Left cardiac atrium (tissue), 4 donors: ENCODE results near the gene SMG9. TPM values are rescaled to one million over a fixed set of nuclear protein-coding genes. Genes with fewer than 3 reads are reported as not detected.
"Not testable (repeated sequence)": the region's sequence is repeated elsewhere in the genome, so short reads cannot be mapped to it uniquely, and the experiment has no call there.

Experiments
- ATAC-seq, 2 donors: fragments of 200-7000 bp; cut with Tn5 transposase; one replicate each; pipeline ENCODE4 v1.9.1; 2020; ENCODE audit warnings: mild to moderate bottlenecking in 2 of 2, moderate library complexity in 2 of 2
- DNase-seq: peaks from one replicate; pipeline ENCODE4 v3.0.0-alpha.2; 2020
- intact Hi-C, 2 donors: fragments of 100-400 bp; cut with DNase I; formaldehyde crosslinking; loops; one replicate each; pipeline versions ENCODE4 v1.14.1 to v1.15.1; 2022 to 2023
- total RNA-seq, 2 donors: library from RNA; stranded (reverse); fragmentation: NEBNext Ultra II Directional; extraction: Animal tissue kit (Norgen Biotek cat#: 25700); gene quantifications; one replicate each; pipeline ENCODE4 v1.2.1, GENCODE V29; 2021
- donor health status: DM: no; HTN: yes; CAD: no.
- donor health status: DM: no; HTN: yes; CAD: no; lungs with severe emphysema.
- donor health status: DM: yes; HTN: yes; CAD: no.
- donor health status: Dilated cardiomyopathy.

Gene SMG9
- total RNA-seq, 2 donors from 2014 or later = 19.4 to 22.1 TPM

- intact Hi-C loops = loop anchor here (5.0 to 10.0 kb wide), 2 partner anchors 35 to 247 kb away; partner anchors contain the start of gene ZNF575 (in 1 of the 2)
Observed at GRCh38 chr19:43782311-43782660, 27.5 kb upstream of the SMG9 start.

DNA sequence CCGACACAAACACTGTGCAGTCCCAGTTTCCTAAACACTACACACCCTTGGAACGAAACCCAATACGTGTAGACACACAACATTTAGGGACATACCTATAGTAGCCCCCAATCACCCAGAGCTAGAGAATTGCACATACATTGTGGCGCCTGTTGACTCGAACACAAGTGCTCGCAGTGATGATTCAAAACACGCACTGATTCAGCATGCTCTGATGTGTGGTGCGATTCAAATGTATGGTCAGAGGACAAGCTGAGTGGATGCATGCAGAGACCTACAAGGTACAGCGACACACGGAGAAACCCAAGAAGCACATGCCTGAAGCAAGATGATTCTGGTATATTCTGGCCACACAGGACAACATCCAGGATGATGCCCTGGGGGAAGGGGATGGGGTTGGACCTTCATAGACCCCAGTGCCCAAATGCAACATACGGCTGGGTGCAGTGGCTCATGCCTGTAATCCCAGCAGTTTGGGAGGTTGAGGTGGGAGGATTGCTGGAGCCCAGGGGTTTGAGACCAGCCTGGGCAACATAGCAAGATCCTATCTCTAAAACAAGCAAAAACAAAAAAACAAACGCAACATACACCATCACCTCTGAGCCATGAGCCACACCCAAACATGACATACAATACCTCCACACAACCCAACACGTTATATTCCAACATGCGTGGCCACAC lies 27.0 kb upstream of the SMG9 start:
- DNase-seq (no peak), ATAC-seq (no peak)
- intact Hi-C loops = loop anchor here (5.0 to 10.0 kb wide), 2 partner anchors 34 to 247 kb away; partner anchors contain the start of gene ZNF575 (in 1 of the 2)

More at GRCh38 chr19:43782311-43782660, 27.5 kb upstream of the SMG9 start:
- ATAC-seq = no peak
- DNase-seq = no peak

GRCh38 chr19:43780706-43781525 lies 26.2 kb upstream of the SMG9 start, which contains the start of gene KCNN4:
KCNN4 (minus strand) TSS chr19:43780973; CDS start chr19:43780861, 112 bp downstream.
- intact Hi-C loops = loop anchor here (5.0 to 10.0 kb wide), 2 partner anchors 34 to 246 kb away; partner anchors contain the start of gene ZNF575 (in 1 of the 2)
- ATAC-seq = no peak
- no peak for DNase-seq

DNA sequence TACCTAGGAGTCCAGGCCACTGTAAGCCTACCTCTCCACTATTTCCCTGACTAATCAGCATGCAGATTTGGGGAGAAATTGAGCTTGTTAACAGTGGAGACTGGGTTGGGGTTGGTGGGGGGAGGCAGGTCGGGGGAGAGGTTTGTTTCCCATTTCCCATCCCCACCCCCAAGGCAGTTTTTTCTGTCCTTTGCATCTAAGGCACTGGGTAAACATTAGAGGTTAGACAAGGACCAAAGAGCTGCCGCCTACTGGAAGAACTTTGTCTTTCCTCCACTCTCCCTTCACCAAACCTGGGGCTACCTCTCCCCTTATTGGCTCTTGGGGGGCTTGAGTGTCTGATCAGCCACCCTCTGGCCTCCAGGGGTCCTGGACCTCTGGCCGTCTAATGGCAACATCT lies 25.1 kb upstream of the SMG9 start:
- ATAC-seq (no peak), DNase-seq (no peak)
- intact Hi-C loops = loop anchor here (5.0 to 10.0 kb wide), 2 partner anchors 33 to 245 kb away; partner anchors contain the start of gene ZNF575 (in 1 of the 2)

DNA sequence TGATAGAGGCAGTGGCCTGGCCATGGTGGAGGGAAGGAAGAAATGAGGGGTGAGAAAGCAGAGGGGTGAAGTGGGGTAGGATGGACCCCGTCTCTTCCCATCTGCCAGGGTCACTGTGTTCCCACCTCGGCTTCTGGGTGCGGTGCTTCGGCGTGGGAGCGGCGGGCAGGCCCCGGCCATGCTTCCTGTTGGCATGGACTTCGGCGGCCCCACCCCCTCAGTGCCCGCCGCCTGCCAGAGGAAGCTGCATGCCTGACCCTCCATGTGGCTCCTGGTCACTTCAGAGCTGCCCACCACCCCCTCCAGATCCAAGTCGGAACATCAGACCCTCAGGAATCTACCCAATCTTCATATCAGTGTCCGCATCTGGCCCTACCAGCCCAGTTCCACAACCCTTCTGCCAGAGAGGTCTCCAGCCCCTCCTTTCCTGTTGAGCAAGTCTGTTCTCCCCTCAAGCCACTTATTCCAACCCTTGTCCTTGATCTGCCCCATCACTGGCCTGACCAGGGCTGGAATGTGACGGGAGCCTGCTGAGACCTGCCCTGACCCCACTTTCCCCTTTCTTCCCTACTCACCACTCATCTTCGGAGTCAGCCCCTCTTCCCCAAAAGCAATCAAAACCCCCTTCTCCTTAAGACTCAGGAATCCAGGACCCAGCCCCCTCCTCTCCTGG lies 24.5 kb upstream of the SMG9 start:
- no peak for ATAC-seq
- no peak for DNase-seq
- intact Hi-C loops = no loop called here

DNA sequence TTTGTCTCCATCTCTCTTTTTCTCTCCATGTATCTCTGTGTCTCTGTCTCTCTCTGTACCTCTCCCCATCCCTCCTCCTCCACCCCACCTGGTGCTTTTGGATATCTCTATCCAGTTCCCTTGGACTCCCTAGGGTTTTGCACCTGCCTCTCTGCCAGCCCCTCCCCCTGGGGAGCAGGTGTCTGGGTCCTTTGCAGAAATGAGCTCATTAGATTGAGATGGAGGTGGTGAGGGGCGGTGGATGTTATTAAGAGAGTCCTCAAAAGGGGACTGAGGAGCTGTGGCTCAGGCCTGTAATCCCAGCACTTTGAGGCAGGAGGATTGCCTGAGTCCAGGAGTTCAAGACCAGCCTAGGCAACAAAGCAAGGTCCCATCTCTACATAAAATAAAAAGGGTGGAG lies 23.9 kb upstream of the SMG9 start:
- ATAC-seq (no peak), DNase-seq (no peak)
- intact Hi-C loops = no loop called here

DNA sequence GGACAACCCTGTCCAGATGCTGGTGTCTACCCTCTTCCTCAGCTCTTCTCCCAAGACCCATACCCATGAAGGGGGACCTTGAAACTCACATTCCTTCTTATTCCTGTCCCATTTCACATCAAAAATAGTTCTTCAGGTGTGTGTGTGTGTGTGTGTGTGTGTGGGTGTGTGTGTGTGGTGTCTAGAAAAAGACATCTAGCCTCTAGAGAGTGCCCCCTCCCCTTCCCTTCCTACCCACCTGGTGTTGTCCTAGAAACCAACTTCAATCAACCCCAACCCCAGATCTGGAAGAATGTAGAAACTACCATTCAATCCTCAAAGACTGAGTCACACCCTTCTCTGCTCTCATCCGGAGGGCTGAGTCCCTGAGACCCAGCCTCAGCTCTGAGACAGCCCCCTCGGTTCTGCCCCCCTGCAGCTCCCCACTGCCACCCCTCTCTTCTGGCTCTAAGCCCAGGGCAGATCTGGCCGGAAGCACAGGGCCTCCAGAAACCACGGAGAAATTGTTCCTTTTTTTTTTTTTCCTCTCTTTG lies 22.5 kb upstream of the SMG9 start:
- intact Hi-C loops = no loop called here
- DNase-seq = no peak

GRCh38 chr19:43776286-43776685 lies 21.5 kb upstream of the SMG9 start:
- DNase-seq (no peak), ATAC-seq (no peak)
- intact Hi-C loops = no loop called here

More for the DNA sequence above, 22.5 kb upstream of the SMG9 start:
- peak in 1 of 2 donors; percentile 31 for ATAC-seq

GRCh38 chr19:43775299-43775890 lies 20.6 kb upstream of the SMG9 start:
- no peak for ATAC-seq
- DNase-seq = no peak
- intact Hi-C loops = no loop called here

DNA sequence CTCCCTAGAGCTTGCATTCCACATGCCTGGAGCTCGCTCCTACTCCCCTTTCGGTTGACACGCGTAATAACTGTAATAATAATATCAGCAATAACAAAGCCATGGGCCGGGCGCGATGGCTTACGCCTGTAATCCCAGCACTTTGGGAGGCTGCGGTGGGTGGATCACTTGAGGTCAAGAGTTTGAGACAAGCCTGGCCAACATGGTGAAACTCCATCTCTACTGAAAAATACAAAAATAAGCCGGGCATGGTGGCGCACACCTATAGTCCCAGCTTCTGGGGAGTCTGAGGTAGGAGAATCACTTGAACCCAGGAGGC lies 20.1 kb upstream of the SMG9 start:
- ATAC-seq = peak; percentile 5 to 9

GRCh38 chr19:43774103-43774939 lies 19.6 kb upstream of the SMG9 start:
- ATAC-seq = peak; percentile 87 to 89
- DNase-seq = peak; percentile 76
- intact Hi-C loops = no loop called here

More for the DNA sequence above, 20.1 kb upstream of the SMG9 start:
- DNase-seq, intact Hi-C loops: not testable (repeated sequence)

DNA sequence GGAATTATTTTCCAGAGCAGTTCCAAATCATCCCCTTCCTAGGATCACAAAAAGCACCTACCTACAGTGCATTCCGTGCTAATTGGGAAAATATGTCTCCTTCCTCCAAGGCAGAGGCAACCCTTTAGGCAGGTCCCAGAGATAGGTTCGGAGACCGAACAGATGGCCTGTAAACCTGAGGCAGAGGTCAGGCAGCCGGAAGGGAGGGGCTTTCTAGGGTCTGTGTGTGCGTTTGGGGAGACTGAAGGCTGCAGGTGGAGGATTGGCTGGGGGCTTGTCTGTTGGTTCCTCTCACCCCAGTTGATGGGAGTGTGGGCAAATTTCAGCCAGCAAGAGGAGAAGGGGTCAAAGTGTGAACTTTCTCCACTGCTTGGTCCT lies 19.0 kb upstream of the SMG9 start:
- intact Hi-C loops = no loop called here
- DNase-seq (no peak), ATAC-seq (no peak)

DNA sequence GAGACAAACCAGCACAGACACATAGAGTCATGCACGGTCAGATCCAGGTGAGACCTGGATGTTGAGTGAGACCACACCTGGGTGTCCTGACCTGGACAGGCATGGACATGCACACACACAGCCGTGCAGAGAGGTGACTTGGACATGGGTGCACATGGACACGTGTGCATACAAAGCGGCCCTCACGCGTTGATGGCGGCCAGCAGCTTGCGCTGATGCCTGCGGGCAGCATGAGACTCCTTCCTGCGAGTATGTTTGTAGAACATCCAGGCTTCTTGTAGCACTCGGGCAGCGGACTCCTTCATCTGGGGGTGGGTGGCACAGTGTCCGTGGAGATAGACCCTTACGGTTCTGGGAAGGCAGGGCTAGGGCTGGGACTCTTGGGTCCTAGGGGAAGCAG lies 14.5 kb upstream of the SMG9 start:
- ATAC-seq (no peak), DNase-seq (no peak)
- intact Hi-C loops = no loop called here

- intact Hi-C loops = no loop called here
- DNase-seq (peak; percentile 79), ATAC-seq (no peak)
Observed at GRCh38 chr19:43768273-43769050, 13.7 kb upstream of the SMG9 start.

GRCh38 chr19:43767818-43768217 lies 13.1 kb upstream of the SMG9 start:
- intact Hi-C loops = no loop called here
- DNase-seq (no peak), ATAC-seq (no peak)

GRCh38 chr19:43767316-43767715 lies 12.6 kb upstream of the SMG9 start:
- intact Hi-C loops = no loop called here
- ATAC-seq = no peak
- no peak for DNase-seq

DNA sequence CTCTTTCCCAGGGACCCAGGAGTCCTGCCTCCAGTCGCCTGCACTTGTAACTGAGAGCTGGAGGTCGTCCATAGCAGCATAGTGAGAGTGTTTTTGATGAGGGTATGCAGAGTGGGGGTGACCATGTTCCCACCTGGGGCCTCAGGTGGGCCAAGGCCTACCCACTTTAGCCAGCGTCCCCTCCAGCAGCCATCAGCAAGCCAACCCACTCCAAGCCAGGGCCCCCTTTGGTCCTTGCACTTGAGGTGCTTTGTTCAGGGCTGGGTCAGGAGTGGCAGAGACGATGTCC lies 11.9 kb upstream of the SMG9 start:
- no peak for DNase-seq
- intact Hi-C loops = no loop called here
- ATAC-seq = no peak
